GM12891 (cell line): ENCODE data around the gene PTPRN2.

Source experiments
- POLR2A ChIP-seq: IDR thresholded peaks from 2 replicates; pipeline ENCODE4 v1.6.1; 2011; ENCODE audit warnings: low read depth, low read length, control low read depth
- POLR2AphosphoS5 ChIP-seq: IDR thresholded peaks from 2 replicates; pipeline ENCODE4 v1.6.1; 2011; ENCODE audit warnings: low read depth, low read length, control low read depth
- SPI1 ChIP-seq: IDR thresholded peaks from 2 replicates; pipeline ENCODE4 v1.6.1; 2011; ENCODE audit warnings: low read depth, low read length, control low read depth
- TAF1 ChIP-seq: IDR thresholded peaks from 2 replicates; pipeline ENCODE4 v1.6.1; 2011; ENCODE audit warnings: low read depth, low read length, control low read depth

DNA sequence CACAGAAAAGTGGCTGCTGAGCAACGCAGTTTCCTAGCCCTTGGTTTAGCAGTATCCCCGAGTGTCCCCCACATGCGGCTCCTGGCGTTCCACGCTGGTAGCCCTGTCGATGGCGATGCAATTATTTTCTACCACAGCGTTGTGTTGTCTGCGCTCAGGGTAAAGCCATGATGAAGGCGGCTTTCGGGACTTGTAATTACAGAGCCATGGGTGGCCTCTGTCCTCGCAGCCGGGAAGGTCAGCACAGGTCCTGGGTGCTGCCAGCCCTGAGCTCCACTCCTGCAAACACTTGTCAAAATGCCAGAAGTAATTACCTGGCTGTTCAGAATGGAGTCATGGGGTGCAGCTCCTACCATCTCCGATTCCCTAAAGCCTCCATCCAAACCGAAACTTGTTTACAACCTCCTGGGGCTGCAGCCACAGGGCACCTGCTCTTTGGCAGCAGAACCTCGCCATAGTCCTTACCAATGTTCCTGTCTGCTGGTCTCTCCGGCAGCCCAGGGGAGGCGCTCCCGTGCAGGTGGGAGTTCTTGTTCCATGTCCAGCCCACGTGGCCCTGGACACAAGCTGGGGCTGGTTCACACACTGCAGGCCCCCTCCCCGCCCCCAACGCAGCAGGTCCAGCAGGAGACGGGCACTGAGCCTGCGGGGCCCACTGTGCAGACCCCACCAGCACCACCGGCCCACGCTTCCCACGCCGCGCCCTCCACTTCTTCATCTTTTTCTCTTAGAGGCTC lies 512.6 kb downstream of the PTPRN2 start:
- no peak for TF ChIP-seq POLR2AphosphoS5
- TF ChIP-seq TAF1 = no peak
- no peak for TF ChIP-seq POLR2A
- no peak for TF ChIP-seq SPI1
